HCT116 (cell line): ENCODE measurements around the gene TEX30. TPM values are rescaled to one million over a fixed set of nuclear protein-coding genes. Genes with fewer than 3 reads are reported as not detected.

Experiments
- ATAC-seq: fragments of 200-7000 bp; cut with Tn5 transposase; 2 replicates; pipeline ENCODE4 v1.9.1; 2020; ENCODE audit warnings: mild to moderate bottlenecking, moderate library complexity
- BruUV-seq: library from RNA; stranded (reverse); fragments of 400-500 nt; replicated peaks from 2 replicates; lab custom pipeline; 2021; lab: Mats Ljungman, UMichigan
- CTCF ChIA-PET: fragments of 300-600 bp; sonication (Branson Sonifier 250); formaldehyde crosslinking; loops from one replicate; lab custom pipeline; 2021; ENCODE audit warnings: antibody characterized with exemption; lab: Charles Lee
- POLR2A ChIA-PET: fragments of 300-600, 350-600 bp; sonication (Branson Sonifier 250); formaldehyde crosslinking; loops from one replicate; lab custom pipeline; 2021; ENCODE audit warnings: antibody characterized with exemption; lab: Charles Lee
- RAD21 ChIA-PET, 2 experiments: fragments of 300-600 bp; sonication (Branson Sonifier 250); formaldehyde crosslinking; loops; one replicate each; lab custom pipeline; 2023; ENCODE audit warnings: low total read pairs in 2 of 2; ENCODE audit not compliant: uncharacterized antibody in 2 of 2, unreplicated experiment in 2 of 2, low non-redundant PET in 1 of 2; lab: Charles Lee
- DNase-seq: peaks from one replicate; pipeline ENCODE4 v3.0.0-alpha.2; 2010; ENCODE audit warnings: low read depth, low spot score
- H2AFZ ChIP-seq: fragments of 200-600 bp; shearing (Covaris generic), sonication (generic); 2 replicates; pipeline ENCODE4 v1.6.1; 2017; ENCODE audit warnings: low read depth, mixed run types, mixed read lengths, antibody characterized with exemption, low read length; ENCODE audit not compliant: poor library complexity, severe bottlenecking
- H3K27ac ChIP-seq: 2 replicates; pipeline ENCODE4 v1.5.1; 2012; ENCODE audit warnings: low read depth, low read length
- H3K27me3 ChIP-seq: fragments of 200-600 bp; sonication (generic); 2 replicates; pipeline ENCODE4 v1.6.1; 2016; ENCODE audit warnings: mixed run types, low read length, mixed read lengths; ENCODE audit not compliant: insufficient read depth
- H3K36me3 ChIP-seq, 2 experiments: fragments of 200-500 bp in 1 of 2; fragments of 200-600 bp in 1 of 2; sonication (Bioruptor generic) in 1 of 2; sonication (generic) in 1 of 2; 2 replicates each; pipeline versions ENCODE4 v1.5.1 to v1.6.1; 2014 to 2016; ENCODE audit warnings: low read length in 2 of 2, inconsistent platforms in 1 of 2, mixed read lengths in 1 of 2, mixed run types in 1 of 2; ENCODE audit not compliant: insufficient read depth in 2 of 2, control insufficient read depth in 1 of 2
- H3K4me1 ChIP-seq, 2 experiments: fragments of 200-600 bp in 1 of 2; sonication (generic) in 1 of 2; 2 replicates each; pipeline versions ENCODE4 v1.5.1 to v1.6.1; 2012 to 2017; ENCODE audit warnings: low read length in 2 of 2, inconsistent platforms in 1 of 2, mild to moderate bottlenecking in 1 of 2, mixed read lengths in 1 of 2, mixed run types in 1 of 2, moderate library complexity in 1 of 2; ENCODE audit not compliant: insufficient read depth in 2 of 2, control insufficient read depth in 1 of 2
- H3K4me2 ChIP-seq: fragments of 200-600 bp; sonication (generic); 2 replicates; pipeline ENCODE4 v1.6.1; 2017; ENCODE audit warnings: mixed run types, low read length, mixed read lengths
- H3K4me3 ChIP-seq, 2 experiments: fragments of 200-600 bp in 1 of 2; sonication (generic) in 1 of 2; replicated peaks in 1 of 2; 2 replicates each; pipeline ENCODE4 v1.5.1; 2011 to 2016; ENCODE audit warnings: low read length in 2 of 2, control low read depth in 1 of 2, low read depth in 1 of 2, mild to moderate bottlenecking in 1 of 2, mixed read lengths in 1 of 2, mixed run types in 1 of 2
- H3K79me2 ChIP-seq: fragments of 200-600 bp; sonication (generic); 2 replicates; pipeline ENCODE4 v1.6.1; 2017; ENCODE audit warnings: mild to moderate bottlenecking, mixed run types, low read length, moderate library complexity, mixed read lengths; ENCODE audit not compliant: insufficient read depth
- H3K9ac ChIP-seq: fragments of 200-600 bp; sonication (generic); 2 replicates; pipeline ENCODE4 v1.6.1; 2016; ENCODE audit warnings: low read length, mixed read lengths
- H3K9me2 ChIP-seq: fragments of 200-600 bp; sonication (generic), shearing (Covaris generic); 2 replicates; pipeline ENCODE4 v1.6.1; 2017; ENCODE audit warnings: mixed run types, mild to moderate bottlenecking, moderate library complexity; ENCODE audit not compliant: insufficient read depth
- H3K9me3 ChIP-seq, 2 experiments: fragments of 200-500 bp in 1 of 2; fragments of 200-600 bp in 1 of 2; sonication (Bioruptor generic) in 1 of 2; sonication (generic) in 1 of 2; 2 replicates each; pipeline ENCODE4 v1.6.1; 2014 to 2017; ENCODE audit warnings: low read length in 2 of 2, mixed read lengths in 2 of 2, inconsistent platforms in 1 of 2, low read depth in 1 of 2, mild to moderate bottlenecking in 1 of 2, mixed run types in 1 of 2, moderate library complexity in 1 of 2; ENCODE audit not compliant: control insufficient read depth in 1 of 2, insufficient read depth in 1 of 2
- H4K20me1 ChIP-seq: fragments of 200-600 bp; sonication (generic), shearing (Covaris generic); 2 replicates; pipeline ENCODE4 v1.6.1; 2017; ENCODE audit warnings: mixed run types, mild to moderate bottlenecking, moderate library complexity; ENCODE audit not compliant: insufficient read depth
- ATF3 ChIP-seq: IDR thresholded peaks from 2 replicates; pipeline ENCODE4 v1.6.1; 2012
- EGR1 ChIP-seq: IDR thresholded peaks from 2 replicates; pipeline ENCODE4 v1.6.1; 2012; ENCODE audit warnings: low read depth
- EZH2phosphoT487 ChIP-seq: fragments of 200-600 bp; IDR thresholded peaks from 2 replicates; pipeline ENCODE4 v1.6.1; 2018; ENCODE audit warnings: antibody characterized with exemption, borderline replicate concordance
- JUND ChIP-seq: IDR thresholded peaks from 2 replicates; pipeline ENCODE4 v1.6.1; 2012
- MAX ChIP-seq: IDR thresholded peaks from 2 replicates; pipeline ENCODE4 v1.6.1; 2012
- POLR2A ChIP-seq: IDR thresholded peaks from 2 replicates; pipeline ENCODE4 v1.7.0; 2011; ENCODE audit warnings: borderline replicate concordance; ENCODE audit not compliant: insufficient read depth, insufficient read length; ENCODE audit errors: extremely low read depth
- POLR2AphosphoS5 ChIP-seq: IDR thresholded peaks from 2 replicates; pipeline ENCODE4 v1.6.1; 2011; ENCODE audit warnings: mild to moderate bottlenecking, low read depth, low read length, moderate library complexity
- RAD21 ChIP-seq: IDR thresholded peaks from 2 replicates; pipeline ENCODE4 v1.6.1; 2012; ENCODE audit warnings: low read depth, mild to moderate bottlenecking
- REST ChIP-seq: IDR thresholded peaks from 2 replicates; pipeline ENCODE4 v1.6.1; 2012; ENCODE audit warnings: low read depth
- TCF7L2 ChIP-seq: IDR thresholded peaks from 2 replicates; pipeline ENCODE4 v1.7.0; 2011; ENCODE audit warnings: borderline replicate concordance, inconsistent platforms; ENCODE audit not compliant: insufficient read depth, insufficient read length; ENCODE audit errors: extremely low read depth
- YY1 ChIP-seq: IDR thresholded peaks from 2 replicates; pipeline ENCODE4 v1.6.1; 2011; ENCODE audit warnings: low read length, low read depth, moderate library complexity, mild to moderate bottlenecking; ENCODE audit not compliant: insufficient replicate concordance; ENCODE audit errors: extremely low read depth
- ZBTB33 ChIP-seq: IDR thresholded peaks from 2 replicates; pipeline ENCODE4 v1.6.1; 2011; ENCODE audit warnings: mild to moderate bottlenecking, low read length, moderate library complexity; ENCODE audit not compliant: insufficient replicate concordance; ENCODE audit errors: extremely low read depth
- ZFX ChIP-seq: fragments of 450-650 bp; IDR thresholded peaks from 2 replicates; pipeline ENCODE4 v1.6.1; 2017
- ZNF274 ChIP-seq: fragments of 200-500 bp; sonication (Bioruptor generic); IDR thresholded peaks from 2 replicates; pipeline ENCODE4 v1.6.1; 2014; ENCODE audit warnings: mild to moderate bottlenecking, low read depth, low read length, inconsistent platforms
- intact Hi-C: fragments of 100-400 bp; cut with micrococcal nuclease; formaldehyde crosslinking; loops from 2 replicates; pipeline ENCODE4 v1.10.0; 2022
- total RNA-seq: library from RNA; stranded (reverse); gene quantifications from one replicate; pipeline ENCODE4 v1.2.1, GENCODE V29; 2021; ENCODE audit not compliant: unreplicated experiment

TEX30 gene
- total RNA-seq, 1 experiment from 2014 or later, result 22.3 TPM

DNA sequence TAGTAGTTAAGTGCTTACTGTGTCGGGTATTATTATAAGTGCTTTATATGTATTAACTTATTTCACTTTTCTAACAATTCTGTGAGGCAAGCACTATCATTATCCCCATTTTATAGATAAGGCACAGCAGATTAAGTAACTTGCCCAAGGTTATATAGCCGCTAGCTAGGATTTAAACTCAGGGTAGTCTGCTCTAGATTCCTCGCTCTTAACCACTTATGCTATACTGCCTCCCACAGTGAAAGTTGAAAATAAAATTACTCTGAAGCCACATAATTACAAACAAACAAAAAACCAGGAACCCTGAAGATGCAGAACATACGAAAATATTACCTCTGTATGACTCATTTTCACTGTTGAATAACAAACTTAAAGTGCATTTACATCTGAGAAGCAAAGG is 3.9 kb downstream of the TEX30 start:
- CTCF ChIA-PET, result interaction anchor here (2.4 kb wide), 1 partner anchor 45 kb away, joined by 7 read pairs; no protein-coding TSS in a partner anchor
- TF ChIP-seq ZFX (no peak), REST (no peak), YY1 (no peak), ZNF274 (no peak), EGR1 (no peak)
- TF ChIP-seq, all 23 proteins: peak for 0
- Histone ChIP-seq H3K27me3 (no peaks in the 10 kb centered on the region), H3K27ac (no peak overlapping the region), H2AFZ (no peak overlapping the region), H3K4me1 (peaks cover 0 to 23% of the 10 kb centered on the region in 2 experiments; a peak in 2 of 4 replicates), H3K9me2 (no peaks in the 10 kb centered on the region), H3K79me2 (peaks cover 24% of the 10 kb centered on the region), H3K4me3 (no peak overlapping the region), H4K20me1 (no peaks in the 10 kb centered on the region), H3K9ac (no peak overlapping the region), H3K9me3 (no peaks in the 10 kb centered on the region), H3K4me2 (no peak overlapping the region), H3K36me3 (peaks cover 3 to 6% of the 10 kb centered on the region in 2 experiments; a peak in 1 of 4 replicates)
- intact Hi-C loops, result no loop called here
- RAD21 ChIA-PET, result no interaction called here
- BruUV-seq, result no TSS peak
- no peak for ATAC-seq
- POLR2A ChIA-PET, result no interaction called here
- DNase-seq, result no peak

- H3K79me2 ChIP-seq, result peaks cover 24% of the 10 kb centered on the region
- H3K27ac ChIP-seq, result no peak overlapping the region
- no TSS peak for BruUV-seq
- no peaks in the 10 kb centered on the region for H3K9me2 ChIP-seq
- no peaks in the 10 kb centered on the region for H3K9me3 ChIP-seq
- no peaks in the 10 kb centered on the region for H3K27me3 ChIP-seq
- H2AFZ ChIP-seq, result no peak overlapping the region
- H3K4me1 ChIP-seq, result peaks cover 0 to 16% of the 10 kb centered on the region in 2 experiments; a peak in 2 of 4 replicates
- intact Hi-C loops, result no loop called here
- no peaks in the 10 kb centered on the region for H4K20me1 ChIP-seq
- ChIA-PET POLR2A (interaction anchor here (1.2 kb wide), 1 partner anchor 9 kb away, joined by 3 read pairs; no protein-coding TSS in a partner anchor), CTCF (interaction anchor here (2.4 kb wide), 1 partner anchor 44 kb away, joined by 7 read pairs; no protein-coding TSS in a partner anchor), RAD21 (no interaction called here)
- ATAC-seq, result no peak
- no peak overlapping the region for H3K4me2 ChIP-seq
- peaks cover 3 to 6% of the 10 kb centered on the region in 2 experiments; a peak in 1 of 4 replicates for H3K36me3 ChIP-seq
- no peak overlapping the region for H3K4me3 ChIP-seq
- H3K9ac ChIP-seq, result no peak overlapping the region
- DNase-seq, result no peak
- TF ChIP-seq POLR2A, result no peak
- TF ChIP-seq EZH2phosphoT487, result no peak
- no peak for TF ChIP-seq YY1
- TF ChIP-seq MAX, result no peak
- TF ChIP-seq JUND, result no peak
- no peak for TF ChIP-seq POLR2AphosphoS5
- no peak for TF ChIP-seq ATF3
- TF ChIP-seq ZBTB33, result no peak
- TF ChIP-seq TCF7L2, result no peak
- no peak for TF ChIP-seq RAD21
- TF ChIP-seq ZFX, result no peak
Observed at GRCh38 chr13:102768909-102769308, 4.7 kb downstream of the TEX30 start.
